SK-N-SH treated with all-trans-retinoic acid at 6 μM for 48 hours (cell line): ENCODE measurements around the gene ADAMTS10.

Experiments used
- BACH2 ChIP-seq: fragments of 250-450 bp; sonication (Bioruptor Pico); IDR thresholded peaks from 2 replicates; pipeline ENCODE4 v1.9.0; 2021; ENCODE audit warnings: mild to moderate bottlenecking, borderline replicate concordance
- CREB5 ChIP-seq: fragments of 250-450 bp; sonication (Bioruptor Pico); IDR thresholded peaks from 2 replicates; pipeline ENCODE4 v1.5.1; 2020; ENCODE audit warnings: low read depth, mild to moderate bottlenecking, moderate library complexity
- GLIS3 ChIP-seq: fragments of 250-450 bp; sonication (Bioruptor Pico); IDR thresholded peaks from 2 replicates; pipeline ENCODE4 v1.5.0; 2020; ENCODE audit warnings: mild to moderate bottlenecking, moderate library complexity
- PATZ1 ChIP-seq: fragments of 250-450 bp; sonication (Bioruptor Pico); IDR thresholded peaks from 2 replicates; pipeline ENCODE4 v1.8.0; 2020; ENCODE audit warnings: mild to moderate bottlenecking, moderate library complexity, borderline replicate concordance
- PPARA ChIP-seq: fragments of 250-450 bp; sonication (Bioruptor Pico); IDR thresholded peaks from 2 replicates; pipeline ENCODE4 v1.5.0; 2020; ENCODE audit warnings: mild to moderate bottlenecking, borderline replicate concordance
- RARB ChIP-seq: fragments of 250-450 bp; sonication (Bioruptor Pico); IDR thresholded peaks from 2 replicates; pipeline ENCODE4 v1.8.0; 2021; ENCODE audit warnings: mild to moderate bottlenecking, moderate library complexity
- TCF4 ChIP-seq: fragments of 250-450 bp; sonication (Bioruptor Pico); IDR thresholded peaks from 2 replicates; pipeline ENCODE4 v1.8.0; 2021; ENCODE audit warnings: mild to moderate bottlenecking, moderate library complexity, borderline replicate concordance
- ZC3H10 ChIP-seq: fragments of 250-450 bp; sonication (Bioruptor Pico); IDR thresholded peaks from 2 replicates; pipeline ENCODE4 v1.5.1; 2021; ENCODE audit warnings: mild to moderate bottlenecking, moderate library complexity
- ZFP30 ChIP-seq: fragments of 450-650 bp; formaldehyde crosslinking; IDR thresholded peaks from 2 replicates; pipeline ENCODE4 v1.5.0; 2022; ENCODE audit warnings: mild to moderate bottlenecking, moderate library complexity
- ZNF565 ChIP-seq: fragments of 450-650 bp; formaldehyde crosslinking; conservative IDR thresholded peaks from 2 replicates; pipeline ENCODE4 v1.5.0; 2020; ENCODE audit warnings: low read depth, mild to moderate bottlenecking, moderate library complexity
- ZNF8 ChIP-seq: fragments of 450-650 bp; formaldehyde crosslinking; IDR thresholded peaks from 2 replicates; pipeline ENCODE4 v1.5.0; 2020; ENCODE audit warnings: mild to moderate bottlenecking, moderate library complexity

GRCh38 chr19:8576273-8576993, 34.1 kb downstream of the ADAMTS10 start:
- TF ChIP-seq BACH2 (CRISPR knock-in tag): no peak
- TF ChIP-seq ZC3H10 (CRISPR knock-in tag): no peak
- TF ChIP-seq ZFP30 (CRISPR knock-in tag): no peak
- TF ChIP-seq RARB (CRISPR knock-in tag): no peak
- TF ChIP-seq ZNF565 (CRISPR knock-in tag): no peak
- TF ChIP-seq CREB5 (CRISPR knock-in tag): no peak
- no peak for TF ChIP-seq ZNF8
- no peak for TF ChIP-seq GLIS3 (CRISPR knock-in tag)
- TF ChIP-seq PATZ1 (CRISPR knock-in tag): no peak
- TF ChIP-seq PPARA (CRISPR knock-in tag): no peak
- no peak for TF ChIP-seq TCF4
